Neuron (in vitro differentiated cells): ENCODE data around the gene THEMIS2.

Source experiments
- H2AFZ ChIP-seq: one replicate; pipeline ENCODE4 v1.6.1; 2013; ENCODE audit warnings: low read depth, mild to moderate bottlenecking, inconsistent platforms, low read length, moderate library complexity
- H3K27me3 ChIP-seq: one replicate; pipeline ENCODE4 v1.6.1; 2013; ENCODE audit warnings: low read length; ENCODE audit not compliant: insufficient read depth
- H3K36me3 ChIP-seq: one replicate; pipeline ENCODE4 v1.6.1; 2013; ENCODE audit warnings: low read length; ENCODE audit not compliant: insufficient read depth
- H3K4me1 ChIP-seq: one replicate; pipeline ENCODE4 v1.6.1; 2013; ENCODE audit warnings: low read length; ENCODE audit not compliant: insufficient read depth
- H3K4me3 ChIP-seq: 2 replicates; pipeline ENCODE4 v1.5.1; 2013; ENCODE audit warnings: mild to moderate bottlenecking, low read length, moderate library complexity
- H3K9me3 ChIP-seq: one replicate; pipeline ENCODE4 v1.6.1; 2013; ENCODE audit warnings: low read length

THEMIS2 gene

GRCh38 chr1:27884006-27884954, 11.9 kb downstream of the THEMIS2 start:
- Histone ChIP-seq H3K4me1 (no peaks in the 10 kb centered on the region), H3K9me3 (no peaks in the 10 kb centered on the region), H3K36me3 (peaks cover 9% of the 10 kb centered on the region)

GRCh38 chr1:27885114-27885528, 12.8 kb downstream of the THEMIS2 start:
- Histone ChIP-seq H3K4me3 (no peak overlapping the region), H3K36me3 (peaks cover 14% of the 10 kb centered on the region), H3K4me1 (no peaks in the 10 kb centered on the region), H2AFZ (no peak overlapping the region), H3K9me3 (no peaks in the 10 kb centered on the region), H3K27me3 (no peaks in the 10 kb centered on the region)

More at GRCh38 chr1:27884006-27884954, 11.9 kb downstream of the THEMIS2 start:
- H3K4me3 ChIP-seq = no peak overlapping the region
- no peak overlapping the region for H2AFZ ChIP-seq
- H3K27me3 ChIP-seq = no peaks in the 10 kb centered on the region

- Histone ChIP-seq H3K4me1 (no peaks in the 10 kb centered on the region), H2AFZ (no peak overlapping the region), H3K27me3 (no peaks in the 10 kb centered on the region), H3K9me3 (no peaks in the 10 kb centered on the region), H3K4me3 (no peak overlapping the region), H3K36me3 (peaks cover 15% of the 10 kb centered on the region)
These were observed 13.4 kb downstream of the THEMIS2 start for GRCh38 chr1:27885621-27886352.

GRCh38 chr1:27886353-27886679, 14.0 kb downstream of the THEMIS2 start:
- Histone ChIP-seq H3K4me3 (no peak overlapping the region), H3K9me3 (no peaks in the 10 kb centered on the region), H3K4me1 (no peaks in the 10 kb centered on the region), H2AFZ (no peak overlapping the region), H3K27me3 (no peaks in the 10 kb centered on the region), H3K36me3 (peaks cover 20% of the 10 kb centered on the region)

GRCh38 chr1:27886744-27887143, 14.4 kb downstream of the THEMIS2 start:
- H3K4me3 ChIP-seq = no peak overlapping the region
- no peaks in the 10 kb centered on the region for H3K4me1 ChIP-seq
- H2AFZ ChIP-seq = no peak overlapping the region
- no peaks in the 10 kb centered on the region for H3K9me3 ChIP-seq
- no peaks in the 10 kb centered on the region for H3K27me3 ChIP-seq
- H3K36me3 ChIP-seq = peaks cover 25% of the 10 kb centered on the region

- Histone ChIP-seq H3K4me1 (no peaks in the 10 kb centered on the region), H3K9me3 (no peaks in the 10 kb centered on the region), H3K36me3 (peaks cover 32% of the 10 kb centered on the region), H3K27me3 (no peaks in the 10 kb centered on the region), H2AFZ (no peak overlapping the region), H3K4me3 (no peak overlapping the region)
These were observed 15.1 kb downstream of the THEMIS2 start for GRCh38 chr1:27887215-27888021.

- H2AFZ ChIP-seq = no peak overlapping the region
- H3K9me3 ChIP-seq = no peaks in the 10 kb centered on the region
- H3K27me3 ChIP-seq = no peaks in the 10 kb centered on the region
- H3K36me3 ChIP-seq = peaks cover 47% of the 10 kb centered on the region
- peaks cover 1% of the 10 kb centered on the region for H3K4me1 ChIP-seq
- no peak overlapping the region for H3K4me3 ChIP-seq
These were observed 17.2 kb downstream of the THEMIS2 start for GRCh38 chr1:27889506-27889905.

- no peak overlapping the region for H3K4me3 ChIP-seq
- H3K27me3 ChIP-seq = no peaks in the 10 kb centered on the region
- H2AFZ ChIP-seq = no peak overlapping the region
- peaks cover 63% of the 10 kb centered on the region for H3K36me3 ChIP-seq
- peaks cover 5% of the 10 kb centered on the region for H3K4me1 ChIP-seq
- H3K9me3 ChIP-seq = no peaks in the 10 kb centered on the region
These were observed 19.0 kb downstream of the THEMIS2 start for GRCh38 chr1:27891196-27891889.

- Histone ChIP-seq H3K36me3 (peaks cover 79% of the 10 kb centered on the region), H3K4me3 (no peak overlapping the region), H2AFZ (no peak overlapping the region), H3K27me3 (no peaks in the 10 kb centered on the region), H3K9me3 (no peaks in the 10 kb centered on the region), H3K4me1 (peaks cover 5% of the 10 kb centered on the region)
These were observed 22.2 kb downstream of the THEMIS2 start for GRCh38 chr1:27894521-27894920.

- Histone ChIP-seq H3K27me3 (no peaks in the 10 kb centered on the region), H3K36me3 (peaks cover 81% of the 10 kb centered on the region)
These were observed 34.4 kb downstream of the THEMIS2 start for GRCh38 chr1:27906759-27907158.

GRCh38 chr1:27912429-27912828, 40.1 kb downstream of the THEMIS2 start:
- H3K27me3 ChIP-seq = no peaks in the 10 kb centered on the region
- no peak overlapping the region for H2AFZ ChIP-seq
- peaks cover 40% of the 10 kb centered on the region for H3K36me3 ChIP-seq
- no peak overlapping the region for H3K4me3 ChIP-seq
- no peaks in the 10 kb centered on the region for H3K4me1 ChIP-seq
- H3K9me3 ChIP-seq = no peaks in the 10 kb centered on the region

More at GRCh38 chr1:27906759-27907158, 34.4 kb downstream of the THEMIS2 start:
- no peak overlapping the region for H2AFZ ChIP-seq
- no peak overlapping the region for H3K4me3 ChIP-seq
- H3K4me1 ChIP-seq = no peaks in the 10 kb centered on the region
- H3K9me3 ChIP-seq = no peaks in the 10 kb centered on the region

GRCh38 chr1:27915082-27915575, 42.8 kb downstream of the THEMIS2 start:
- H3K9me3 ChIP-seq = no peaks in the 10 kb centered on the region
- H3K4me3 ChIP-seq = peak overlapping the region; percentile 3

More at GRCh38 chr1:27915082-27915575, 42.8 kb downstream of the THEMIS2 start:
- Histone ChIP-seq H3K36me3 (peaks cover 18% of the 10 kb centered on the region), H3K27me3 (no peaks in the 10 kb centered on the region), H3K4me1 (no peaks in the 10 kb centered on the region), H2AFZ (peak overlapping the region; percentile 27)
